ENCODE results near the gene CIROP. TPM values are rescaled to one million over a fixed set of nuclear protein-coding genes. Genes with fewer than 3 reads are reported as not detected.

Gene CIROP
- polyA plus RNA-seq (ENCODE audit: insufficient read length in 3 of 3): not detected
- long read RNA-seq, donor 1: 0 reads
- long read RNA-seq, donor 2: 0 reads
- long read RNA-seq, donor 3: 0 reads
- long read RNA-seq, donor 4: 0 reads
- long read RNA-seq, donor 5: 0 reads
- long read RNA-seq, donor 6: 0 reads
- long read RNA-seq, donor 7: 0 reads
- long read RNA-seq, donor 8: 0 reads
- long read RNA-seq, donor 9: 0 reads
- long read RNA-seq, donor 10: 0 reads
- long read RNA-seq, donor 11: 0 reads
- long read RNA-seq, donor 12: 0 reads
- long read RNA-seq, donor 13: 0 reads
- long read RNA-seq, donor 14: 0 reads
- long read RNA-seq, donor 15: 0 reads
- long read RNA-seq, donor 16: 0 reads

GRCh38 chr14:23104591-23105347 is at the start of gene CIROP:
Gene CIROP (minus strand): TSS chr14:23104989. CDS start chr14:23104920, 69 bp downstream.
- no peak for DNase-seq (ENCODE audit: extremely low read depth in 1 of 11, low read depth in 9 of 11, low spot score in 4 of 11)

GRCh38 chr14:23153851-23154796 is 49.3 kb upstream of the CIROP start:
- DNase-seq (ENCODE audit: extremely low read depth in 1 of 11, low read depth in 9 of 11, low spot score in 4 of 11): peak in 2 of 11 donors; percentile 30 to 36

GRCh38 chr14:23151342-23151741 is 46.6 kb upstream of the CIROP start:
- DNase-seq (ENCODE audit: extremely low read depth in 1 of 11, low read depth in 9 of 11, low spot score in 4 of 11): no peak

GRCh38 chr14:23149745-23150144 is 45.0 kb upstream of the CIROP start:
- DNase-seq (ENCODE audit: extremely low read depth in 1 of 11, low read depth in 9 of 11, low spot score in 4 of 11): no peak

GRCh38 chr14:23148591-23149249 is 43.9 kb upstream of the CIROP start:
- no peak for DNase-seq (ENCODE audit: extremely low read depth in 1 of 11, low read depth in 9 of 11, low spot score in 4 of 11)

- DNase-seq (ENCODE audit: extremely low read depth in 1 of 11, low read depth in 9 of 11, low spot score in 4 of 11): no peak
Measured at GRCh38 chr14:23147676-23148075, 42.9 kb upstream of the CIROP start.

GRCh38 chr14:23146980-23147379 is 42.2 kb upstream of the CIROP start:
- DNase-seq (ENCODE audit: extremely low read depth in 1 of 11, low read depth in 9 of 11, low spot score in 4 of 11): no peak

- DNase-seq (ENCODE audit: extremely low read depth in 1 of 11, low read depth in 9 of 11, low spot score in 4 of 11): no peak
Measured at GRCh38 chr14:23146351-23146910, 41.6 kb upstream of the CIROP start.

GRCh38 chr14:23145794-23146350 is 41.1 kb upstream of the CIROP start:
- no peak for DNase-seq (ENCODE audit: extremely low read depth in 1 of 11, low read depth in 9 of 11, low spot score in 4 of 11)

GRCh38 chr14:23143911-23144310 is 39.1 kb upstream of the CIROP start:
- no peak for DNase-seq (ENCODE audit: extremely low read depth in 1 of 11, low read depth in 9 of 11, low spot score in 4 of 11)

GRCh38 chr14:23142826-23143225 is 38.0 kb upstream of the CIROP start:
- DNase-seq (ENCODE audit: extremely low read depth in 1 of 11, low read depth in 9 of 11, low spot score in 4 of 11): no peak

GRCh38 chr14:23141706-23142444 is 37.1 kb upstream of the CIROP start:
- peak in 1 of 11 donors; percentile 41 for DNase-seq (ENCODE audit: extremely low read depth in 1 of 11, low read depth in 9 of 11, low spot score in 4 of 11)

- DNase-seq (ENCODE audit: extremely low read depth in 1 of 11, low read depth in 9 of 11, low spot score in 4 of 11): no peak
Measured at GRCh38 chr14:23140371-23140770, 35.6 kb upstream of the CIROP start.

- no peak for DNase-seq (ENCODE audit: extremely low read depth in 1 of 11, low read depth in 9 of 11, low spot score in 4 of 11)
Measured at GRCh38 chr14:23139874-23140273, 35.1 kb upstream of the CIROP start.

GRCh38 chr14:23137813-23138535 is 33.2 kb upstream of the CIROP start:
- no peak for DNase-seq (ENCODE audit: extremely low read depth in 1 of 11, low read depth in 9 of 11, low spot score in 4 of 11)

GRCh38 chr14:23137192-23137812 is 32.5 kb upstream of the CIROP start:
- DNase-seq (ENCODE audit: extremely low read depth in 1 of 11, low read depth in 9 of 11, low spot score in 4 of 11): no peak
